Measurements from ENCODE around the gene MRPL4. TPM values are rescaled to one million over a fixed set of nuclear protein-coding genes. Genes with fewer than 3 reads are reported as not detected.

MRPL4 gene
- total and polyA plus RNA-seq, 12 donors: 33.4 to 123 (median 64.1) TPM

DNA sequence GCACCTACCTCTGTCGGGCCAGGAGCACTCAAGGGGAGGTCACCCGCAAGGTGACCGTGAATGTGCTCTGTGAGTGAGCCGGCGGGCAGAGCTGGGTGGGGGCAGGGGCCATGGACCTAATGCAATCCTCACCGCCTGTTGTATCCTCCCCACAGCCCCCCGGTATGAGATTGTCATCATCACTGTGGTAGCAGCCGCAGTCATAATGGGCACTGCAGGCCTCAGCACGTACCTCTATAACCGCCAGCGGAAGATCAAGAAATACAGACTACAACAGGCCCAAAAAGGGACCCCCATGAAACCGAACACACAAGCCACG is 32.9 kb downstream of the MRPL4 start:
- no peak for DNase-seq
- WGBS, 4 donors: 95 to 100% (median 96%) methylated on average over 2 to 13 of the region's 13 CpGs
- intact Hi-C loops (cut with DNase I): no loop called here
- Histone ChIP-seq H3K27me3 (peaks cover 17% of the 10 kb centered on the region), H3K4me1 (replicated peaks in 1 of 2) (peaks cover 24 to 31% of the 10 kb centered on the region in 2 donors), H3K27ac (no peak overlapping the region), H3K4me3 (no peak overlapping the region), H3K36me3 (replicated peaks in 1 of 2) (peaks cover 0 to 37% of the 10 kb centered on the region in 2 donors), H3K9me3 (replicated peaks in 1 of 3) (no peaks in the 10 kb centered on the region)
- TF ChIP-seq CTCF (IDR thresholded peaks at IDR 0.05) (no peak), POLR2A (IDR thresholded peaks at IDR 0.05) (no peak)

DNA sequence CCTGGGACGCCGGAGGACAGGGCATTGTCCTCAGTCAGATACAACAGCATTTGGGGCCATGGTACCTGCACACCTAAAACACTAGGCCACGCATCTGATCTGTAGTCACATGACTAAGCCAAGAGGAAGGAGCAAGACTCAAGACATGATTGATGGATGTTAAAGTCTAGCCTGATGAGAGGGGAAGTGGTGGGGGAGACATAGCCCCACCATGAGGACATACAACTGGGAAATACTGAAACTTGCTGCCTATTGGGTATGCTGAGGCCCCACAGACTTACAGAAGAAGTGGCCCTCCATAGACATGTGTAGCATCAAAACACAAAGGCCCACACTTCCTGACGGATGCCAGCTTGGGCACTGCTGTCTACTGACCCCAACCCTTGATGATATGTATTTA is 33.4 kb downstream of the MRPL4 start:
- H3K4me3 ChIP-seq: no peak overlapping the region
- 85 to 92% (median 88%) methylated on average over 4 of the region's 4 CpGs for WGBS, 4 donors
- DNase-seq: no peak
- intact Hi-C loops (cut with DNase I): no loop called here
- H3K9me3 ChIP-seq (replicated peaks in 1 of 3): no peaks in the 10 kb centered on the region
- TF ChIP-seq CTCF (IDR thresholded peaks at IDR 0.05) (no peak), POLR2A (IDR thresholded peaks at IDR 0.05) (no peak)
- H3K27me3 ChIP-seq: peaks cover 22% of the 10 kb centered on the region
- H3K36me3 ChIP-seq (replicated peaks in 1 of 2): peaks cover 0 to 37% of the 10 kb centered on the region in 2 donors
- H3K4me1 ChIP-seq (replicated peaks in 1 of 2): peaks cover 26 to 36% of the 10 kb centered on the region in 2 donors
- H3K27ac ChIP-seq: no peak overlapping the region

DNA sequence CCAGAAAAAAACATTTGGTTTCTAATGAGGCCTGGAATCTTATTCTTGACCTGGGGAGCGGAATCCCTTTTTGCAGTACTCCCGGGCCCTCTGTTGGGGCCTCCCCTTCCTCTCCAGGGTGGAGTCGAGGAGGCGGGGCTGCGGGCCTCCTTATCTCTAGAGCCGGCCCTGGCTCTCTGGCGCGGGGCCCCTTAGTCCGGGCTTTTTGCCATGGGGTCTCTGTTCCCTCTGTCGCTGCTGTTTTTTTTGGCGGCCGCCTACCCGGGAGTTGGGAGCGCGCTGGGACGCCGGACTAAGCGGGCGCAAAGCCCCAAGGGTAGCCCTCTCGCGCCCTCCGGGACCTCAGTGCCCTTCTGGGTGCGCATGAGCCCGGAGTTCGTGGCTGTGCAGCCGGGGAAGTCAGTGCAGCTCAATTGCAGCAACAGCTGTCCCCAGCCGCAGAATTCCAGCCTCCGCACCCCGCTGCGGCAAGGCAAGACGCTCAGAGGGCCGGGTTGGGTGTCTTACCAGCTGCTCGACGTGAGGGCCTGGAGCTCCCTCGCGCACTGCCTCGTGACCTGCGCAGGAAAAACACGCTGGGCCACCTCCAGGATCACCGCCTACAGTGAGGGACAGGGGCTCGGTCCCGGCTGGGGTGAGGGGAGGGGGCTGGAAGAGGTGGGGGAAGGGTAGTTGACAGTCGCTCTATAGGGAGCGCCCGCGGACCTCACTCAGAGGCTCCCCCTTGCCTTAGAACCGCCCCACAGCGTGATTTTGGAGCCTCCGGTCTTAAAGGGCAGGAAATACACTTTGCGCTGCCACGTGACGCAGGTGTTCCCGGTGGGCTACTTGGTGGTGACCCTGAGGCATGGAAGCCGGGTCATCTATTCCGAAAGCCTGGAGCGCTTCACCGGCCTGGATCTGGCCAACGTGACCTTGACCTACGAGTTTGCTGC is 35.1 kb downstream of the MRPL4 start, which contains the start of gene ICAM4:
ICAM4 (plus strand) TSS at position 153 of the 935 bp plus-strand sequence; CDS start at position 211, 58 bp downstream.
- TF ChIP-seq CTCF (IDR thresholded peaks at IDR 0.05): no peak
- no peak for TF ChIP-seq POLR2A (IDR thresholded peaks at IDR 0.05)
- DNase-seq: peak; percentile 51 to 84 (median 71)
- peaks cover 35 to 53% of the 10 kb centered on the region in 2 donors for H3K4me1 ChIP-seq (replicated peaks in 1 of 2)
- H3K36me3 ChIP-seq (replicated peaks in 1 of 2): peaks cover 0 to 35% of the 10 kb centered on the region in 2 donors
- 4 to 14% (median 7%) methylated on average over 2 to 59 of the region's 59 CpGs for WGBS, 4 donors
- peaks cover 37% of the 10 kb centered on the region for H3K27me3 ChIP-seq
- H3K9me3 ChIP-seq (replicated peaks in 1 of 3): no peaks in the 10 kb centered on the region
- H3K4me3 ChIP-seq: no peak within 1 kb of the TSS
- intact Hi-C loops (cut with DNase I): no loop called here
- peak within 1 kb of the TSS in 1 of 5 donors; percentile 26 for H3K27ac ChIP-seq

DNA sequence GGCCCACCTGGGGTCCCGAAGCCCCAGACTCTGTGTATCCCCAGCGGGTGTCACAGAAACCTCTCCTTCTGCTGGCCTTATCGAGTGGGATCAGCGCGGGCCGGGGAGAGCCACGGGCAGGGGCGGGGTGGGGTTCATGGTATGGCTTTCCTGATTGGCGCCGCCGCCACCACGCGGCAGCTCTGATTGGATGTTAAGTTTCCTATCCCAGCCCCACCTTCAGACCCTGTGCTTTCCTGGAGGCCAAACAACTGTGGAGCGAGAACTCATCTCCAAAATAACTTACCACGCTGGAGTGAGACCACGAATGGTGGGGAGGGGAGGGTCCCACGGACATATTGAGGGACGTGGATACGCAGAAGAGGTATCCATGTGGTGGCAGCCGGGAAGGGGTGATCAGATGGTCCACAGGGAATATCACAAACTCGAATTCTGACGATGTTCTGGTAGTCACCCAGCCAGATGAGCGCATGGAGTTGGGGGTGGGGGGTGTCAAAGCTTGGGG is 36.7 kb downstream of the MRPL4 start:
- H3K4me3 ChIP-seq: peak overlapping the region in 1 of 4 donors; percentile 34
- peaks cover 51% of the 10 kb centered on the region for H3K27me3 ChIP-seq
- WGBS, 4 donors: 4 to 7% (median 5%) methylated on average over 11 to 23 of the region's 23 CpGs

More for the DNA sequence above, 36.7 kb downstream of the MRPL4 start:
- DNase-seq: no peak
- Histone ChIP-seq H3K36me3 (replicated peaks in 1 of 2) (peaks cover 0 to 23% of the 10 kb centered on the region in 2 donors), H3K27ac (no peak overlapping the region), H3K9me3 (replicated peaks in 1 of 3) (no peaks in the 10 kb centered on the region), H3K4me1 (replicated peaks in 1 of 2) (peaks cover 35 to 62% of the 10 kb centered on the region in 2 donors)
- TF ChIP-seq POLR2A (IDR thresholded peaks at IDR 0.05) (no peak), CTCF (IDR thresholded peaks at IDR 0.05) (no peak)
- intact Hi-C loops (cut with DNase I): no loop called here
